Measurements from ENCODE around the gene MPDZ.

DNA sequence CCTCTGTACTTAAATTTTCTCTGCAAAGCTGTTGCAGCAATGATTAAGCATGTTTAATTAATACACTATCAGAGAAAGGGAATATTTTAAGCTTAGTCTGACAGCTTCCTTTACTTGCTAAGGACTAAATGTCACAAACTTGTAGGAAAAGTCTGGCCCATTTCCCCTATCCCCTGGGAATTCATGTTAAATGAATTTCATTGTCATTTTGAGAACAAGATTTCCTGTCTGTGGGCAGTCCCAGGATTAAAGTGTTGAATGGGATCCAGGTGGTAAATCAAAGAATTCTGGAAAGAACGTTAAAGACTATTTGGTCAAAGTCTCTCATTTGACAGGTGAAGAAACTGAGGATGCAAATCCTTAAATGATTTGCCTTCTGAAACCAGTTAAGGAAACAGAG, 214.8 kb downstream of the MPDZ start:
- TF ChIP-seq POLR2A (IDR thresholded peaks at IDR 0.05) (no peak), POLR2AphosphoS5 (IDR thresholded peaks at IDR 0.05) (no peak)
- TF ChIP-seq, protein P1, sequence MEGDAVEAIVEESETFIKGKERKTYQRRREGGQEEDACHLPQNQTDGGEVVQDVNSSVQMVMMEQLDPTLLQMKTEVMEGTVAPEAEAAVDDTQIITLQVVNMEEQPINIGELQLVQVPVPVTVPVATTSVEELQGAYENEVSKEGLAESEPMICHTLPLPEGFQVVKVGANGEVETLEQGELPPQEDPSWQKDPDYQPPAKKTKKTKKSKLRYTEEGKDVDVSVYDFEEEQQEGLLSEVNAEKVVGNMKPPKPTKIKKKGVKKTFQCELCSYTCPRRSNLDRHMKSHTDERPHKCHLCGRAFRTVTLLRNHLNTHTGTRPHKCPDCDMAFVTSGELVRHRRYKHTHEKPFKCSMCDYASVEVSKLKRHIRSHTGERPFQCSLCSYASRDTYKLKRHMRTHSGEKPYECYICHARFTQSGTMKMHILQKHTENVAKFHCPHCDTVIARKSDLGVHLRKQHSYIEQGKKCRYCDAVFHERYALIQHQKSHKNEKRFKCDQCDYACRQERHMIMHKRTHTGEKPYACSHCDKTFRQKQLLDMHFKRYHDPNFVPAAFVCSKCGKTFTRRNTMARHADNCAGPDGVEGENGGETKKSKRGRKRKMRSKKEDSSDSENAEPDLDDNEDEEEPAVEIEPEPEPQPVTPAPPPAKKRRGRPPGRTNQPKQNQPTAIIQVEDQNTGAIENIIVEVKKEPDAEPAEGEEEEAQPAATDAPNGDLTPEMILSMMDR (IDR thresholded peaks at IDR 0.05): no peak

Measured in stomach (tissue), 4 donors.